HG02943 (cell line): Measurements from ENCODE around the gene NUDT1.

ENCODE experiments used
- ATAC-seq: cut with Tn5 transposase; IDR thresholded peaks from one replicate; pipeline ENCODE4 v1.9.1; 2021; ENCODE audit warnings: mild to moderate bottlenecking, low read depth, moderate library complexity; ENCODE audit not compliant: unreplicated experiment

The NUDT1 gene

GRCh38 chr7:2245883-2246675, 4.1 kb downstream of the NUDT1 start:
- no peak for ATAC-seq

- no peak for ATAC-seq
Observed at GRCh38 chr7:2247141-2247995, 5.3 kb downstream of the NUDT1 start.

- ATAC-seq, result no peak
Observed at GRCh38 chr7:2248984-2249694, 7.1 kb downstream of the NUDT1 start.

GRCh38 chr7:2249744-2250323, 7.8 kb downstream of the NUDT1 start:
- ATAC-seq, result no peak

GRCh38 chr7:2251381-2251780, 9.4 kb downstream of the NUDT1 start:
- ATAC-seq, result no peak

- no peak for ATAC-seq
Observed at GRCh38 chr7:2251841-2252771, 10.1 kb downstream of the NUDT1 start.

- no peak for ATAC-seq
Observed at GRCh38 chr7:2253021-2253420, 11.0 kb downstream of the NUDT1 start.

- no peak for ATAC-seq
Observed at GRCh38 chr7:2253525-2254244, 11.7 kb downstream of the NUDT1 start.

GRCh38 chr7:2254429-2255144, 12.6 kb downstream of the NUDT1 start:
- ATAC-seq, result no peak

GRCh38 chr7:2255145-2256139, 13.4 kb downstream of the NUDT1 start:
- no peak for ATAC-seq

- ATAC-seq, result no peak
Observed at GRCh38 chr7:2256306-2257045, 14.4 kb downstream of the NUDT1 start.

- ATAC-seq, result no peak
Observed at GRCh38 chr7:2257046-2257551, 15.1 kb downstream of the NUDT1 start.

GRCh38 chr7:2257651-2258050, 15.6 kb downstream of the NUDT1 start:
- ATAC-seq, result no peak

- ATAC-seq, result no peak
Observed at GRCh38 chr7:2258661-2259365, 16.8 kb downstream of the NUDT1 start.

GRCh38 chr7:2259480-2259879, 17.5 kb downstream of the NUDT1 start:
- ATAC-seq, result no peak

GRCh38 chr7:2260820-2261219, 18.8 kb downstream of the NUDT1 start:
- ATAC-seq, result no peak
